Measurements from ENCODE around the gene MTFMT. TPM values are rescaled to one million over a fixed set of nuclear protein-coding genes. Genes with fewer than 3 reads are reported as not detected.

Gene MTFMT
- total and polyA plus RNA-seq, 2 of the 4 experiments (the other 2 are of a cell fraction) = 8.9 to 21.3 TPM

DNA sequence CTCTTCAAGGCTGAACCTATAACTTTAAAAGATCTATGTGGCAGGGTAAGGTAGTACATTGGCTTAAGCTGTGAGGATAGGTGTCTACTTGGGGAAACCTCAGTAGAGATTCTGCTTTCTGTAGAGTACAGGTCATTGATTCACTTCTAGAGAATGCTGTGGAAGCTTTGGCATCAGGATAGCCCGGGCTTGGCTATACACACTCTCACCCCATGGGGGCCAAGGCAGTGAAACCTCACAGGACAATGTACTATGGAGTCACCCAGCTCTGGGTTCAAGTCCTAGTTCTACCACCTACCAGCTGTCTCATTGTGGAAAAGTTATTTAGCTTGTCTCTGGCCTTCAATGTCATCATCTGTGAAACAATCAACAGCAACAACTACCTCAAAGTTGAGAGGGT, 9.0 kb downstream of the MTFMT start:
- no peak for ATAC-seq (ENCODE audit: low read depth)
- H3K23ac ChIP-seq (ENCODE audit: low read depth, low read length) = no peak overlapping the region
- H3K9me1 ChIP-seq (ENCODE audit: insufficient read depth, low read length) = no peaks in the 10 kb centered on the region; the same call in 1 of the 2 replicates
- H3K56ac ChIP-seq (ENCODE audit: extremely low read depth, insufficient read depth, low read length) = no peak overlapping the region
- H3K27me3 ChIP-seq (ENCODE audit: control insufficient read depth, insufficient read depth, low read length) = no peaks in the 10 kb centered on the region
- no peak for DNase-seq
- H3K36me3 ChIP-seq (ENCODE audit: control insufficient read depth, insufficient read depth, low read length) = peaks cover 23% of the 10 kb centered on the region
- BruUV-seq (replicated peaks) = no TSS peak
- TF ChIP-seq CEBPB (IDR thresholded peaks at IDR 0.05; ENCODE audit: low read depth, low read length) (no peak), MXI1 (IDR thresholded peaks at IDR 0.05; ENCODE audit: borderline replicate concordance, low read depth, low read length) (no peak), SMC3 (IDR thresholded peaks at IDR 0.05; ENCODE audit: low read depth, low read length) (no peak), RAD21 (IDR thresholded peaks at IDR 0.05; ENCODE audit: low read length) (no peak), POLR2A (IDR thresholded peaks at IDR 0.05; ENCODE audit: low read depth, low read length) (no peak), NFE2L2 (IDR thresholded peaks at IDR 0.05; ENCODE audit: low read depth, low read length) (no peak), RFX5 (IDR thresholded peaks at IDR 0.05; ENCODE audit: low read depth, low read length) (no peak)
- TF ChIP-seq, protein P1, sequence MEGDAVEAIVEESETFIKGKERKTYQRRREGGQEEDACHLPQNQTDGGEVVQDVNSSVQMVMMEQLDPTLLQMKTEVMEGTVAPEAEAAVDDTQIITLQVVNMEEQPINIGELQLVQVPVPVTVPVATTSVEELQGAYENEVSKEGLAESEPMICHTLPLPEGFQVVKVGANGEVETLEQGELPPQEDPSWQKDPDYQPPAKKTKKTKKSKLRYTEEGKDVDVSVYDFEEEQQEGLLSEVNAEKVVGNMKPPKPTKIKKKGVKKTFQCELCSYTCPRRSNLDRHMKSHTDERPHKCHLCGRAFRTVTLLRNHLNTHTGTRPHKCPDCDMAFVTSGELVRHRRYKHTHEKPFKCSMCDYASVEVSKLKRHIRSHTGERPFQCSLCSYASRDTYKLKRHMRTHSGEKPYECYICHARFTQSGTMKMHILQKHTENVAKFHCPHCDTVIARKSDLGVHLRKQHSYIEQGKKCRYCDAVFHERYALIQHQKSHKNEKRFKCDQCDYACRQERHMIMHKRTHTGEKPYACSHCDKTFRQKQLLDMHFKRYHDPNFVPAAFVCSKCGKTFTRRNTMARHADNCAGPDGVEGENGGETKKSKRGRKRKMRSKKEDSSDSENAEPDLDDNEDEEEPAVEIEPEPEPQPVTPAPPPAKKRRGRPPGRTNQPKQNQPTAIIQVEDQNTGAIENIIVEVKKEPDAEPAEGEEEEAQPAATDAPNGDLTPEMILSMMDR (conservative IDR thresholded peaks at IDR 0.05; ENCODE audit: low read depth, low read length) = no peak
- H3K9me3 ChIP-seq (ENCODE audit: control insufficient read depth, insufficient read depth, low read length) = no peaks in the 10 kb centered on the region
- H2AFZ ChIP-seq (replicated peaks; ENCODE audit: low read length, poor library complexity) = no peak overlapping the region
- H2AK9ac ChIP-seq (replicated peaks; ENCODE audit: low read depth, low read length, poor library complexity) = no peak overlapping the region
- no peak overlapping the region for H4K8ac ChIP-seq (ENCODE audit: low read depth in 2 of 2, low read length in 2 of 2)
- no peak overlapping the region for H2BK5ac ChIP-seq (ENCODE audit: low read depth, low read length, poor library complexity, severe bottlenecking)
- no peak overlapping the region for H4K5ac ChIP-seq (ENCODE audit: low read depth, low read length)
- H3K4me2 ChIP-seq (ENCODE audit: low read depth, low read length) = no peak overlapping the region
- no peak overlapping the region for H3K4ac ChIP-seq (ENCODE audit: low read depth, low read length)
- H2AK5ac ChIP-seq (ENCODE audit: low read depth, low read length) = no peak overlapping the region
- no peak overlapping the region for H3K4me3 ChIP-seq (ENCODE audit: insufficient read depth, low read depth, low read length)
- H4K20me1 ChIP-seq (ENCODE audit: insufficient read depth, low read length) = no peaks in the 10 kb centered on the region
- H3K14ac ChIP-seq (replicated peaks; ENCODE audit: low read depth, low read length) = no peak overlapping the region
- no peak overlapping the region for H2BK20ac ChIP-seq (ENCODE audit: low read depth, low read length)
- ChIA-PET CTCF (interaction anchor here (0.6 to 0.9 kb wide), 2 partner anchors 73 to 81 kb away, joined by 3 read pairs; no protein-coding TSS in a partner anchor), POLR2A (ENCODE audit: unreplicated experiment) (no interaction called here)
- H3K27ac ChIP-seq (ENCODE audit: insufficient read depth, low read length) = no peak overlapping the region
- in situ Hi-C loops (cut with MboI; ENCODE audit: low sequenced_read_pairs) (no loop called here), intact Hi-C loops (cut with micrococcal nuclease) (no loop called here), dilution Hi-C loops (cut with HindIII; ENCODE audit: low sequenced_read_pairs, unreplicated experiment) (no loop called here)
- no peaks in the 10 kb centered on the region for H3K4me1 ChIP-seq (ENCODE audit: control insufficient read depth, insufficient read depth, low read length)
- WGBS, 2 experiments (ENCODE audit: extremely low coverage in 2 of 2, insufficient read length in 1 of 2) = no CpG with 5 or more reads among the region's 1 CpG
- H3K18ac ChIP-seq (ENCODE audit: low read depth, low read length) = no peak overlapping the region
- H2BK15ac ChIP-seq (ENCODE audit: low read depth, low read length) = no peak overlapping the region
- no peaks in the 10 kb centered on the region; a peak in 1 of 4 replicates for H3K79me1 ChIP-seq (ENCODE audit: low read depth in 1 of 2, low read length in 2 of 2)
- H4K91ac ChIP-seq (ENCODE audit: insufficient read depth, low read depth, low read length) = no peak overlapping the region
- H3K9ac ChIP-seq (ENCODE audit: low read depth, low read length) = no peak overlapping the region
- no peak overlapping the region for H2BK120ac ChIP-seq (ENCODE audit: low read depth, low read length)

Data from IMR-90 (cell line).